HG02943 (cell line): ENCODE results near the gene INTS11.

Experiments
- ATAC-seq: cut with Tn5 transposase; IDR thresholded peaks from one replicate; pipeline ENCODE4 v1.9.1; 2021; ENCODE audit warnings: mild to moderate bottlenecking, low read depth, moderate library complexity; ENCODE audit not compliant: unreplicated experiment

INTS11 gene

DNA sequence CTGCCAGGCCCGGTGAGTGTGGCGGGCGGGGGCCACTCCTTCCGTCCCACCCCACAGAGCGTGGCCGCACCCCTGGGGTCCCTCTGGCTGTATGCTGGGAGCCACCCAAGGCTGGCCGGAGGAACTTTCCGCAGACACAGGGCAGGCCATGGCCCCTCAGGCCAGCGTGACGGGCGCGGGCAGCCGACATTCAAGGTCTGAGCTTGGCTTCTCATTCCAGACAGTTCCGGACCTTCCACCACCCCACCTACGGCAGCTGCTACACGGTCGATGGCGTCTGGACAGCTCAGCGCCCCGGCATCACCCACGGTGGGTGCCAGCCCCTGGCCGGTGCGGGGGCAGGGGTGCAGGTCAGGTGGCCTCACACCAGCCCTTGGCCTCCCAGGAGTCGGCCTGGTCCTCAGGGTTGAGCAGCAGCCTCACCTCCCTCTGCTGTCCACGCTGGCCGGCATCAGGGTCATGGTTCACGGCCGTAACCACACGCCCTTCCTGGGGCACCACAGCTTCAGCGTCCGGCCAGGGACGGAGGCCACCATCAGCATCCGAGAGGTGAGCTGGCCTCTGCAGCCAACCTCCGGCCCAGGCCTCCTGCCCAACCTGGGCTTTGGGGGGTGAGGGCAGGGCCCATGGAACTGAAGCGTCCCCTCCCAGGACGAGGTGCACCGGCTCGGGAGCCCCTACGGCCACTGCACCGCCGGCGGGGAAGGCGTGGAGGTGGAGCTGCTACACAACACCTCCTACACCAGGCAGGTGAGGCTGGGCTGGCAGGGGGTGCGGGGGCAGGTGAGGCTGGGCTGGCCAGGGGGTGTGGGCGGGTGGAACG lies 37.0 kb downstream of the INTS11 start:
- no peak for ATAC-seq

DNA sequence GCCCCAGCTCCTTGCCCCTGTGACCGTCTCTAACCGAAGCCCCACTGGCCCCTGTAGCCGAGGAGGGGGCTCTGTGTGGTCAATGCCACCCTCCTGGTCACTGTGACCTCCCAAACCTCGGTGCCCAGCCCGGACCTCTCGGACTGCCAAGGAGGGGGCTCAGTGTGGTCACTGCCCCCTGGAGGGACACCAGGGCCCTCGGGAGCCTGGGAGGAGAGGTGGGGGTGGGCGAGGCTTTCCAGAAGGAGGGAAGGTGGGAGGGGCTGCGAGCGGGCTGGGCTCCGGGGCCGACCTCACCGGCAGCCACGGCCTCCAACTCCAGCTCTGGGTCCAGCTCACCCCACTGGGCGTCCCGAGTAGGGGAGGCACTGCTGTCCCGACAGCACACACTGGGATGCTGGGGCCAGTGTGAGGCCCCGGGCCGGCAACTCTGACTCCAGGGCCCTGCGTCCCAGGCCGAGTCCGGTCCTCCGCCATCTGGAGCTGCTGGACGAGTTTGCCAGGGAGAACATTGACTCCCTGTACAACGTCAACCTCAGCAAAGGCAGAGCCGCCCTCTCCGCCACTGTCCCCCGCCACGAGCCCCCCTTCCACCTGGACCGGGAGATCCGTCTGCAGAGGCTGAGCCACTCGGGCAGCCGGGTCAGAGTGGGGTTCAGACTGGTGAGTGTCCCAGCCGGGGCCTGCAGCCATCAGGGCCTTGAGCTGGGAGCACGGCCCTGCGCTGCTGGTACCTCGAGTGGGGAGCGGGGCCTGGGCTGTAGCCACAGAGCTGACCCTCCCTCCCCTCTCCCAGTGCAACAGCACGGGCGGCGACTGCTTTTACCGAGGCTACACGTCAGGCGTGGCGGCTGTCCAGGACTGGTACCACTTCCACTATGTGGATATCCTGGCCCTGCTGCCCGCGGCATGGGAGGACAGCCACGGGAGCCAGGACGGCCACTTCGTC lies 37.9 kb downstream of the INTS11 start:
- no peak for ATAC-seq

DNA sequence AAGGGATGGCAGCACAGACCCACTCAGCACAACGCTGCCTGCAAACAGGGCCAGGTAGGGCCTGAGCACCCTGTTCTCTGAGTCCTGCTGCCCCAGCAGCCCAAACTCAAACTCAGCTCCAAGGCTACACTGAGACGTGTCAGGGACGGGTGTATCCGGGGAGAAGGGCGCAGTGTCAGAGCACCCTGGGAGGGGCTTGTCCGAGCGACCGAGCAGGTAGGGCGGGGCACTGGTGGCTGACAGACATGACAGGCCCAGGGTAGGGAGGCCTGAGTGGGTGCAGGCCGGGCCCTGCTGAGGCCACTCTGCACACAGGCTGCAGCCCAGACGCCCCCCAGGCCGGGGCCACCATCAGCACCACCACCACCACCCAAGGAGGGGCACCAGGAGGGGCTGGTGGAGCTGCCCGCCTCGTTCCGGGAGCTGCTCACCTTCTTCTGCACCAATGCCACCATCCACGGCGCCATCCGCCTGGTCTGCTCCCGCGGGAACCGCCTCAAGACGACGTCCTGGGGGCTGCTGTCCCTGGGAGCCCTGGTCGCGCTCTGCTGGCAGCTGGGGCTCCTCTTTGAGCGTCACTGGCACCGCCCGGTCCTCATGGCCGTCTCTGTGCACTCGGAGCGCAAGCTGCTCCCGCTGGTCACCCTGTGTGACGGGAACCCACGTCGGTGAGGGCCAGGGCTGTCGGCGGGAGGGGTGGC lies 38.7 kb downstream of the INTS11 start:
- ATAC-seq, result no peak

DNA sequence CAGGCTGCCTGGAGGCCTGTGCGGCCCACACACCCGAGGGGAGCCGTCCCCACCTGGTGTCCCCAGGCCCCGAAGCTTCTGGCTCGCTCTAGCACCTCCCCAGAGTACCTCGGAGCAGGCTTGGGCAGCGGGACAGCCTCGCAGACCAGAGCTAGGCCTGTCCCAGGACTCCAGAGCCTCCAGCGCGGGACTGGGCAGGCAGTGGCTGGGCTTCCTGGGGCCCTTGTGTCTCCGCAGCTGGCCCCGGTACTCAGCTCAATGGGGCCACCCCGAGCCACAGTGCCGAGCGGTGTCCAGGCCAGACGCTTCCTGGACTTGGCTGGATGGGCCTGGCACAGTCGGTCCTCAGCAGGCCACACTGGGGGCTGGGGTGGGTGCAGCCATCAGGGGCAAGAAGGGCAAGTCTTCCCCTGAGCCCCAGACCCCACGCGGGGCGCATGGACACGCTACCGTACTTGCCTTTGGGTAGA lies 39.3 kb downstream of the INTS11 start:
- ATAC-seq, result no peak

DNA sequence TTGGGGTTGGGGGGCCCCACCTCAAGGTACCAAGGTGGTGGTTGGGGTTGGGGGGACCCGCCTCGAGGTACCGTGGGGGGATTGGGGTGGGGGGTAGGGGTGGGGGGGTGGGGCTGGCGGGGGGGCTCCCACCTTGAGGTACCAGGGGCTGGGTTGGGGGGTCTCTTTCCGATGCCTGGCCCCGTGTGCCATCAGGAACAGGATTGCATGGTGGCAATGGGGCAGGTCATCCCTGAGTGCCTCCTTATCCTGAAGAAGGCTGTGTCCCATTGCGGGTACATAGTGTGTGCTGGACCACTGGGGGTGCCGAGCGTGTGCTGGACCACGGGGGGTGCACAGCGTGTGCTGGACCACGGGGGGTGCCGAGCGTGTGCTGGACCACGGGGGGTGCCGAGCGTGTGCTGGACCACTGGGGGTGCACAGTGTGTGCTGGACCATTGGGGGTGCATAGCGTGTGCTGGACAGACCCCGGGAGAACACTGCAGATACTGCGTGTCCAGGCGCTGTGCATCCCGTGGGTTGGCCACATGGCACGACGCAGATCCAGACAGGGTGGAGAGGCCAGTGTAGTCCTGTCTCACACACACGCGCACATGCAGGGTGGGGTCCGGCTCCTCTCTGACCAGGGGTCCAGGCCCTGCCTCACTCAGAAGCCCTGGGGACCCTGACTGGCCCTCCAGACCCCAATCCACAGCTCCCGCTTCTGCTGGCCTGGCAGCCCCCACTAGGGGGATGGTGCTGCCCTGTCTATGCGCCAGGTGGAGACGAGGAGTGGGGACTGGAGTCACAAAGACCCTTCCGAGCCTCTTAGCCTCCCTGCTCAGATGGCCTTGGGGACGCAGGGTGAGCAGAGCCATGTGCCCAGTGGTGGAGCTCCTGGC lies 40.0 kb downstream of the INTS11 start:
- no peak for ATAC-seq

DNA sequence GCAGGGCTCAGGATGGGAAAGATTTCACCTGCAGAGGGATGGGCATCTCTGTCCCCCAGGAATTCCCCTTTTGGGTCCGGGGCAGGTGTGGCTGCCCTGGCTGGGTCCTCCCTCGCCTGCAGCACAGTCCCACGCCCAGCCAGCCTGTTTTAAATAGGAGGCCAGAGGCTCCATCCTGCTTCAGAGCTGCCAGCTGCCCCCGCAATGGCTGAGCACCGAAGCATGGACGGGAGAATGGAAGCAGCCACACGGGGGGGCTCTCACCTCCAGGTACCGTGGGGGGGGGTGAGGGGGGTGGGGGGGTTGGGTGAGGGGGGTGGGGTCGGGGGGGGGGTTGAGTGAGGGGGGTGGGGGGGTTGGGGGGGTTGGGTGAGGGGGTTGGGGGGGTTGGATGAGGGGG lies 40.6 kb downstream of the INTS11 start:
- ATAC-seq, result no peak

DNA sequence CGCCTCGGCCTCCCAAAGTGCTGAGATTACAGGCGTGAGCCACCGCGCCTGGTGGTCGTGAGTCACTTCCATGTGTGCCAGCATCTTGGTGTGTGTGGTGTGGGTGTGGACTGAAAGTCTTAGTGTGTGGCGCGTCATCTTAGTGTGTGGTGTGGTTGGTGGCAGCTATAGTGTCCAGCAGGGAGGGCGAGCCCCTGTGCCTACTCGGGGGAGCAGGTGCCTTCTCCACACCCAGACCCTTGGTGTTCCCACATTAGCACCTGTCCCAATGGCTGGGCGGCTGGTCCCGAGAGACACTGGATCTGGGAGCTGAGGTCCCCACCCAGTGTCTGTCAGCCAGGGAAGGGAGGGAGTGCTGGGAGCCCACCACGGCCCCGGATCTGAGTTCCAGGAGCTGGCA lies 41.5 kb downstream of the INTS11 start:
- ATAC-seq, result no peak

DNA sequence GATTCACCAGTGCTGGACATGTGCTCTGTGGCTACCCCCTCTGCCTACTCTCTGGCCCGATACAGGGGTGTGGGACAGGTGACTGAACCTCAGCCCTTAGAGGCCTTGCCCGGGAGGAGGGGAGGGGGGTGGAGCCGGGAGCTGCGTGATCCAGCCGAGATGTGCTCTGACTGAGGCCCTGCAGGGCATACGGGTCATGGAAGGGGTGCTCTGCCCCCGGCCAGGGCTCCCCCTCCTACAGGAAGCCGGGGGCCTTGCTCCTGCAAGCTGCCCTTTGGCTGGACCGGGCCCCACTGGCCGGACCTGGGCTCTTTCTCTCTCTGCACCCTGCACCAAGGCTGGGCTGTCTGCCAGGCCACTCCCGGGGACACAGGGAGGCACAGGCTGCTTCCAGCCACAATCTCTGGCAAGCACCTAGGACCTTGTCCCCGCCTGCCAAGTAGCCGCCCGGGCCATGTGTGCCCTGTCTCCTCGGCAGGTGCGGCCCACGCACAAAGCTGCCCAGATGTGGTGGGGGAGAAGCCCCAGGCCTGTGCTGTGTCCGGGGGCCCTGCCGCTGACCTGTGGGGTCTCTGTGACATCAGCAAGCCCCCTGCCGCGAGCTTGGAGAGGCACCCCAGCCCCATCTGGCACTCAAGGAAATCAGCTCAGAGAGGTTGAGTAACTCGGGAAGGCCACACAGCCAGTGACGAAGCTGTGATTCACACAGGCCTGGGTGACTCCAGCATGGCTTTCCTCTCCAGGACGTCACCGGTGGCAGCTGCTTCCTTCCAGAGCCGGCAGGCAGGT lies 42.7 kb downstream of the INTS11 start:
- no peak for ATAC-seq

DNA sequence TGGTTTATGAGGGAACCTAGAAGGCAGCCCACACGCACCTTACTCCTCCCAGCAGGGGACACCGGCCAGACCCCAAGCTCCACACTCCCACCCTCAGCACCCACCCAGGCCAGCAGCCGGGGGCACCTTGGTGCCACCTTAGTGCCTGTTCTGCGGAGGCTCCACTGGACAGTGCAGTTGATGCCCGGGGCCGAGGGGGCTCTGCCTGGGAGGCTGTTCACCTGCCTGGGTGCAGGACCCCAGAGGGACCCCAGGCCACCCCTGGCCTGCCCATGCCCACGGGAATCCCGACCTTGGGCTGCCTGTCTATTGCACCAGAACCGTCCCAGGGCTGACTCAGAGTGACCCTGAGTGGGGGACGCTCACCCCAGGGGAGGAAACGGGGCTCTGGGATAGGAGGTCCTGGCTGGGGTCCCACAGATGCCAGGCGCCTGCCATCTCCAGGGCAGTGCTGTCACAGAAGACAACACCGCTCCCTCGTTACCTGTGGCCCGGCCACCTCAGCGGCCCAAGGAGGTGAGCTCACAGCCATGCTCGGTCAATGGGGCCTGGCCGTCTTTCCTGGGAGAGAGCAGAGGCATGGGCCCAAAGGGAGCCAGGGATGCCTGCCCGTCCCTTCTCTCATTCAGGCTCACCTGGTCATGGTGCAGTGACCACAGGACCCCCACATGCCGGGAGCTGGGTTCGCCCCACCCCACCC lies 43.5 kb downstream of the INTS11 start:
- no peak for ATAC-seq

DNA sequence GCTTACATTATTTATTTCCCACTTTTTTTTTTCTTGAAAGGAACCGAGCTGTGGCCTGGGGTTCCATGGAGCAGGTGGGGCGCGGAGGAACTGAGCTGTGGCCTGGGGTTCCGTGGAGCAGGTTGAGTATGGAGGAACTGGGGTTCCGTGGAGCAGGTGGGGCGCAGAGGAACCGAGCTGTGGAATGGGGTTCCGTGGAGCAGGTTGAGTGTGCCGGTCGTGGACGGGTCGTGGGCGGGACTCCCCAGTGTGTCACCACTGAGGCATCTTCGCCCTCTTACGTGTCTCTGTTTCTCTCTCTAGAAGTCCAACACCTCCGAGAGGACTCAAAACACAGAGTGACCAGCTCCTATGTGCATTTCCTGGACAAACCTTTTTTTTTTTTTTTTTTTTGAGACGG lies 45.4 kb downstream of the INTS11 start:
- no peak for ATAC-seq

DNA sequence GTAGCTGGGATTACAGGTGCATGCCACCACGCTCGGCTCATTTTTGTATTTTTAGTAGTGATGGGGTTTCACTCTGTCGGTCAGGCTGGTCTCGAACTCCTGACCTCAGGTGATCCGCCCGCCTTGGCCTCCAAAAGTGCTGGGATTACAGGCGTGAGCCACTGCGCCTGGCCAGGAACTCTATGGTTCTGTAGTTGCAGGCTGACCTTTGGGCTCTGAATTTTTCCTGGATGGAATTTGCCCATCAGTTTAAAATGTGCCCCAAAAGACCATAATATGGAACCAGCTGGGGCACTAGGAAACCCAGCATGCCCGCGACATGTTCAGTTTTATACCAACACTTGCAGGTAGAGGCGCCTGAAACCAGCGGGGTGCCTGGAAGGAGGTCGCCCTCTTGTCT lies 45.8 kb downstream of the INTS11 start:
- ATAC-seq, result no peak

DNA sequence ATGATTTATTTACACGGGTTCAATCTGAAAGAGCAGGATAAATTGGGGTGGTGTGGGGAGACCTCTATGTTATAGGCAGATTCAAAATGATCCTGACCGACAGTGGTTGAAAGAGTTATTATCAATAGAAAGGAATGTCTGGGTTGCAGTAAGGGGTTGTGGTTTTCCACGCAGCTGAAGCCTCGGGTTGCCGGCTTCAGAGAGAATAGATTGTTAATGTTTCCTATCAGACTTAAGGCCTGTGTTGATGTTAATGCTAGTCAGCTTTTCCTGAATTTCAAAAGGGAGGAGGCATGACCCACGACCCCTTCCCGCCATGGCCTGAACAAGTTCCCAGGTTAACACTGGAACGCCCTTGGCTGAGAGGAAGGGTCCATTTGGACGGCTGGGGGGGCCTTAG lies 48.6 kb downstream of the INTS11 start:
- ATAC-seq, result no peak

DNA sequence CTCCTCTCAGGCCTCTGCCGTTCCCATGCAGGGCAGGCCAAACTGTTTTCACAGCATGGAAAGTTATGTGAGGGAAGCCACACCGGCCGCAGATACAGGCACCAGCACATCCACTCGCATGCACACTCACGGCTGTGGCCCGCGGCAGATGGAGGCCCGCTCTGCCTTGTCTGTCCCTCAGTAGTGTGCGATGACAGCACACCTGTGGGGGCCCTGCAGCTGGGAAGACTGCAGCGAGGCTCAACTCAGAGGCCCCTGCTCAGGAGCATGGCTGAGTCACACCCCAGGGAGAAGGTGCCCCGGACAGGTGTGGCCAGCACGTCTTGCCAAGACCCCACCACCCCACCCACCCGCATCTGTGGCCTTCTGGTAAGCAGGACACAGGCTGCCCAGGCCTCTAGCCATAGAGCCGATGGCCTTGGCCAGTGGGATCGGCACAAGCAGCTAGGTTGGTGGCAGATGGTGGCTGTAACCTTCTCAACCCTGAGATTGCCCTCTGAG lies 49.5 kb downstream of the INTS11 start:
- no peak for ATAC-seq

DNA sequence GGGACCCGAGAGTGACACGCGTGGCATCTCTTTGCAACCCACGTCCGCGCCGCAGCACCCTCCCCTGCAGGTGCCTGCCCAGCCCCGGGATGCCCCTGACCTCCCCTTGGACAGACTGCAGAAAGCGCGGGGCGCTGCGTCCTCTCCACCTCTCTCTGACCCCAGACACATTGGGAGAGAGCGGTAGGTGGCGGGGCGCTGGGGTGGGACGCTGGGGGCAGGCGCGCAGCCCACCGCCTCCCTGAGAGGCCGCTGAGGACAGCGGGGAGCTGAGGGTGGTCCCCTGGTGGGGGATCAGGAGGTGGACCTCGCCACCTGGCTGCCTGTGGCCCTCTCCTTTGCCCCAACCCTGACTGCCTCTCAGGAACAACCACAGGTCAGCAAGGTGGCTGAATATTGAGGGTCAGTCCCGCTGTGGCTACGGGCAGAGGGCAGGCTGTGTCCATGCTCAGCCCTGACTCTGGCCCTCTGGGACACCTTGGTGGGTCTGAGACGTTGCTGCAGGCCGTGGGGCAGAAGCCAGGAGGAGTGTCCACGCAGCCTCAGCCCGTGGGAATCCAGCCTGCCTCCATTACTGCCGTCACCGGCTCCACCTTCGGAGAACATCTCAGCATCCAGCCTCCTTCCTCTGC lies 50.0 kb downstream of the INTS11 start:
- no peak for ATAC-seq

DNA sequence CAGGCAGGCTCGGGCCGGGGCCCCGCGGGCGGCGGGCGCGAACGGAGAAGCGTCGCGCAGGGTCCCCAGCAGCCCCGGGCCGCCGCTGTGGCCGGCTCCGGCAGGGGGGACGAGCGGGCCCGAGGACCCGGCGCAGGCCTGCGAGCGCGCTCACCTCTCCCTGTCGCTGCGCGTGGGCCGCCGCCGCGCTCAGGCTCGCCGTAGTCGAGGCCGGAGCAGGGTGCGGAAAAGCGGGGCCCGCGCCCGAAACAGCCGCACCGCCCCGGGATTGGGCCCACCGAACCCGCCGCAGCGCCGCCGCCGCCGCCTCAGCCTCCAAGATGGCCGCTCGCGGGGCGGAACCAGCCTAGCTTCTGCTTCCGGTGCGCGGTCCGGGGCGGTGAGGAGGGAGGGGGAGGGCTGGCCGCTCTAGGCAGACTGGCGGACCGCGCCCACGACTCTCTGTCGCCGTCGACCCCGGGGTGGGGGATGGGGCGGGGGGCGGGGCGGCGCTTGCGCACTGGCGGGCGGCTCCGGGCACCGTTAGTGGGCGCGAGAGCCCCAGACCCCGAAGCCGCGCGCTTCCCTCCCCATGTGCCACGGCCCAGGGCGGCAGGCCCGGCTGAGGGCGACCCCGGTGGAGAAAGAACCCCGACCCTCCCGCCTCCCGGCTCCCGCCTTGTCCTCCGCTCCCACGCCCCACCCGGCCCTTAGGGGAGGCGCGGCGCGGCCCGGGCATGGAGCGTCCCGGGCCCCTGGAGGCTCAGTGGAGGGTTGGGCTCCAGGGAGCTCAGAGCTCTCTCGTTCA lies 50.8 kb downstream of the INTS11 start, which contains the start of gene UBE2J2:
Gene UBE2J2 (minus strand): TSS at position 343 of the 787 bp plus-strand sequence. CDS start 5,862 bp downstream, outside the sequence.
- peak; percentile 74 for ATAC-seq

DNA sequence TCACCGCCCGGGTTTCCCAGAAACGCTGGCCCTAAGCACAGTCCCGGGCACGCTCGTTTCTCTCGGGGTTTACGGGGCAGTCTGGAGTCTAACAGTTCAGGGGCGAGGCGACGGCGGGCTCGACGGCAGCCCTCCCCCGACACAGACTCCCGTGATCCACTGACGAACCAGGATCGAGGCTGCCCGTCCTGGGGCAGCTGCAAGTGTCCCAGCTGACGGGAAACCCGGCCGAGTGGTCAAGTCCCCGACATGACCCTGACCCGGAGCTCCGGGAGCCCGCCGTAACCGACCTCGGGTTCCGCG lies 51.3 kb downstream of the INTS11 start:
- no peak for ATAC-seq
